Measurements from ENCODE around the gene TMPRSS13. TPM values are rescaled to one million over a fixed set of nuclear protein-coding genes. Genes with fewer than 3 reads are reported as not detected.
A peak's percentile ranks its signal among the peaks of the same experiment; 100 is the strongest.

TMPRSS13 gene
- total and polyA plus RNA-seq, 11 donors, result 0.03 to 0.51 (median 0.12) TPM; not detected in 5

- no peak for DNase-seq
- Histone ChIP-seq H3K9me3 (no peaks in the 10 kb centered on the region), H3K27ac (no peak overlapping the region), H3K27me3 (no peaks in the 10 kb centered on the region), H3K4me1 (no peaks in the 10 kb centered on the region), H3K36me3 (no peaks in the 10 kb centered on the region), H3K4me3 (no peak overlapping the region)
- intact Hi-C loops (cut with DNase I), result no loop called here
- 88 to 97% (median 95%) methylated on average over 4 to 5 of the region's 5 CpGs for WGBS, 4 donors
- ATAC-seq, result no peak
- TF ChIP-seq POLR2A (IDR thresholded peaks at IDR 0.05) (no peak), CTCF (IDR thresholded peaks at IDR 0.05) (no peak)
These were observed 11.5 kb downstream of the TMPRSS13 start for GRCh38 chr11:117917591-117918151.

- WGBS, 4 donors, result 92 to 97% (median 95%) methylated on average over 10 to 11 of the region's 11 CpGs
These were observed 12.2 kb downstream of the TMPRSS13 start for GRCh38 chr11:117916956-117917355.

GRCh38 chr11:117915672-117916235 lies 13.4 kb downstream of the TMPRSS13 start:
- Histone ChIP-seq H3K4me1 (no peaks in the 10 kb centered on the region), H3K9me3 (no peaks in the 10 kb centered on the region), H3K36me3 (no peaks in the 10 kb centered on the region), H3K4me3 (no peak overlapping the region), H3K27me3 (peaks cover 0 to 2% (median 0%) of the 10 kb centered on the region in 9 donors), H3K27ac (no peak overlapping the region)
- TF ChIP-seq CTCF (IDR thresholded peaks at IDR 0.05), result no peak
- TF ChIP-seq POLR2A (IDR thresholded peaks at IDR 0.05), result no peak
- DNase-seq, result no peak
- ATAC-seq, result no peak
- WGBS, 4 donors, result 88 to 93% (median 90%) methylated on average over 9 of the region's 9 CpGs
- intact Hi-C loops (cut with DNase I), result no loop called here

More at GRCh38 chr11:117916956-117917355, 12.2 kb downstream of the TMPRSS13 start:
- no peak overlapping the region for H3K4me3 ChIP-seq
- no peak overlapping the region for H3K27ac ChIP-seq
- no peak for TF ChIP-seq CTCF (IDR thresholded peaks at IDR 0.05)
- no peak for TF ChIP-seq POLR2A (IDR thresholded peaks at IDR 0.05)
- intact Hi-C loops (cut with DNase I), result no loop called here
- no peaks in the 10 kb centered on the region for H3K36me3 ChIP-seq
- H3K27me3 ChIP-seq, result no peaks in the 10 kb centered on the region
- H3K4me1 ChIP-seq, result no peaks in the 10 kb centered on the region
- H3K9me3 ChIP-seq, result no peaks in the 10 kb centered on the region
- DNase-seq, result no peak
- ATAC-seq, result no peak

- 71 to 78% (median 76%) methylated on average over 9 to 10 of the region's 10 CpGs for WGBS, 4 donors
- no peak overlapping the region for H3K27ac ChIP-seq
- peak in 1 of 5 donors; percentile 14 for DNase-seq
- H3K9me3 ChIP-seq, result no peaks in the 10 kb centered on the region
- TF ChIP-seq CTCF (IDR thresholded peaks at IDR 0.05) (no peak), POLR2A (IDR thresholded peaks at IDR 0.05) (no peak)
- intact Hi-C loops (cut with DNase I), result no loop called here
- H3K27me3 ChIP-seq, result peaks cover 0 to 2% (median 0%) of the 10 kb centered on the region in 9 donors
- H3K36me3 ChIP-seq, result no peaks in the 10 kb centered on the region
- no peak for ATAC-seq
- H3K4me3 ChIP-seq, result no peak overlapping the region
- no peaks in the 10 kb centered on the region for H3K4me1 ChIP-seq
These were observed 14.1 kb downstream of the TMPRSS13 start for GRCh38 chr11:117914991-117915618.

Data from heart left ventricle (tissue), 16 donors.